DMS79 (cell line): Measurements from ENCODE around the gene PPARGC1A.

Source experiments
- DNase-seq: peaks from one replicate; lab custom pipeline; 2025; lab: John Stamatoyannopoulos, UW

Gene PPARGC1A

GRCh38 chr4:23878912-23879732 lies 10.7 kb downstream of the PPARGC1A start:
- no peak for DNase-seq

GRCh38 chr4:23878246-23878891 lies 11.5 kb downstream of the PPARGC1A start:
- no peak for DNase-seq

- no peak for DNase-seq
Observed at GRCh38 chr4:23877758-23878229, 12.1 kb downstream of the PPARGC1A start.

GRCh38 chr4:23876418-23877089 lies 13.3 kb downstream of the PPARGC1A start:
- no peak for DNase-seq

GRCh38 chr4:23875317-23875716 lies 14.5 kb downstream of the PPARGC1A start:
- DNase-seq, result no peak

- no peak for DNase-seq
Observed at GRCh38 chr4:23874536-23874901, 15.3 kb downstream of the PPARGC1A start.

GRCh38 chr4:23873717-23874535 lies 15.9 kb downstream of the PPARGC1A start:
- no peak for DNase-seq

- DNase-seq, result no peak
Observed at GRCh38 chr4:23871426-23871825, 18.4 kb downstream of the PPARGC1A start.

GRCh38 chr4:23866450-23867075 lies 23.3 kb downstream of the PPARGC1A start:
- no peak for DNase-seq

GRCh38 chr4:23861897-23862296 lies 27.9 kb downstream of the PPARGC1A start:
- no peak for DNase-seq

GRCh38 chr4:23860919-23861318 lies 28.9 kb downstream of the PPARGC1A start:
- DNase-seq, result no peak

GRCh38 chr4:23857367-23857959 lies 32.4 kb downstream of the PPARGC1A start:
- no peak for DNase-seq

- no peak for DNase-seq
Observed at GRCh38 chr4:23856630-23857029, 33.2 kb downstream of the PPARGC1A start.

GRCh38 chr4:23855912-23856605 lies 33.8 kb downstream of the PPARGC1A start:
- DNase-seq, result no peak

GRCh38 chr4:23853986-23854660 lies 35.7 kb downstream of the PPARGC1A start:
- DNase-seq, result no peak

- no peak for DNase-seq
Observed at GRCh38 chr4:23851464-23851863, 38.4 kb downstream of the PPARGC1A start.

- DNase-seq, result no peak
Observed at GRCh38 chr4:23847158-23847557, 42.7 kb downstream of the PPARGC1A start.

GRCh38 chr4:23844961-23845360 lies 44.9 kb downstream of the PPARGC1A start:
- DNase-seq, result no peak

- no peak for DNase-seq
Observed at GRCh38 chr4:23839279-23839678, 50.6 kb downstream of the PPARGC1A start.

GRCh38 chr4:23838607-23839006 lies 51.2 kb downstream of the PPARGC1A start:
- DNase-seq, result no peak
